ENCODE measurements around the gene GALNT9.
"Not testable (repeated sequence)": the region's sequence is repeated elsewhere in the genome, so short reads cannot be mapped to it uniquely, and the experiment has no call there.

GALNT9 gene

GRCh38 chr12:132258543-132258942 is 70.8 kb downstream of the GALNT9 start:
- no peak overlapping the region for H3K4me3 Mint-ChIP-seq
- no peak for ATAC-seq
- H3K9me3 Mint-ChIP-seq, result no peaks in the 10 kb centered on the region
- peaks cover 13% of the 10 kb centered on the region for H3K27me3 Mint-ChIP-seq
- DNase-seq, result no peak
- H3K4me1 Mint-ChIP-seq, result no peaks in the 10 kb centered on the region
- no peak overlapping the region for H3K27ac Mint-ChIP-seq

GRCh38 chr12:132257955-132258490 is 71.4 kb downstream of the GALNT9 start:
- peaks cover 13% of the 10 kb centered on the region for H3K27me3 Mint-ChIP-seq
- no peaks in the 10 kb centered on the region for H3K4me1 Mint-ChIP-seq
- DNase-seq (no peak), ATAC-seq (no peak)
- no peak overlapping the region for H3K4me3 Mint-ChIP-seq
- peak overlapping the region in 1 of 2 donors; percentile 45 for H3K27ac Mint-ChIP-seq
- no peaks in the 10 kb centered on the region for H3K9me3 Mint-ChIP-seq

GRCh38 chr12:132257206-132257954 is 72.0 kb downstream of the GALNT9 start:
- ATAC-seq, result peak; percentile 43
- Mint-ChIP-seq H3K4me1 (no peaks in the 10 kb centered on the region), H3K27ac (peak overlapping the region in 1 of 2 donors; percentile 74), H3K4me3 (no peak overlapping the region), H3K27me3 (peaks cover 13% of the 10 kb centered on the region), H3K9me3 (no peaks in the 10 kb centered on the region)
- DNase-seq, result no peak

- no peak overlapping the region for H3K27ac Mint-ChIP-seq
- ATAC-seq (no peak), DNase-seq (no peak)
- peaks cover 9% of the 10 kb centered on the region for H3K27me3 Mint-ChIP-seq
- H3K4me1 Mint-ChIP-seq, result no peaks in the 10 kb centered on the region
- no peaks in the 10 kb centered on the region for H3K9me3 Mint-ChIP-seq
- H3K4me3 Mint-ChIP-seq, result no peak overlapping the region
Observed at GRCh38 chr12:132256646-132257045, 72.7 kb downstream of the GALNT9 start.

- no peak for DNase-seq
- no peak overlapping the region for H3K4me3 Mint-ChIP-seq
- peak overlapping the region in 1 of 2 donors; percentile 25 for H3K27ac Mint-ChIP-seq
- no peaks in the 10 kb centered on the region for H3K9me3 Mint-ChIP-seq
- no peaks in the 10 kb centered on the region for H3K27me3 Mint-ChIP-seq
- no peak for ATAC-seq
- H3K4me1 Mint-ChIP-seq, result no peaks in the 10 kb centered on the region
Observed at GRCh38 chr12:132255642-132256041, 73.7 kb downstream of the GALNT9 start.

- Mint-ChIP-seq H3K27ac (no peak overlapping the region), H3K27me3 (peaks cover 6% of the 10 kb centered on the region), H3K9me3 (no peaks in the 10 kb centered on the region), H3K4me3 (no peak overlapping the region), H3K4me1 (no peaks in the 10 kb centered on the region)
- DNase-seq, result no peak
- no peak for ATAC-seq
Observed at GRCh38 chr12:132253698-132254480, 75.5 kb downstream of the GALNT9 start.

- H3K27ac Mint-ChIP-seq, H3K4me3 Mint-ChIP-seq, H3K9me3 Mint-ChIP-seq, DNase-seq, ATAC-seq, H3K4me1 Mint-ChIP-seq: not testable (repeated sequence)
- peaks cover 15% of the 10 kb centered on the region for H3K27me3 Mint-ChIP-seq
Observed at GRCh38 chr12:132252981-132253380, 76.4 kb downstream of the GALNT9 start.

GRCh38 chr12:132251741-132252490 is 77.5 kb downstream of the GALNT9 start:
- Mint-ChIP-seq H3K27ac (peak overlapping the region in 1 of 2 donors; percentile 82), H3K4me1 (no peaks in the 10 kb centered on the region), H3K27me3 (peaks cover 23% of the 10 kb centered on the region), H3K9me3 (no peaks in the 10 kb centered on the region), H3K4me3 (no peak overlapping the region)
- no peak for DNase-seq
- no peak for ATAC-seq

- Mint-ChIP-seq H3K27ac (no peak overlapping the region), H3K4me1 (no peaks in the 10 kb centered on the region), H3K9me3 (no peaks in the 10 kb centered on the region), H3K27me3 (peaks cover 23% of the 10 kb centered on the region), H3K4me3 (no peak overlapping the region)
- DNase-seq, result no peak
- ATAC-seq, result no peak
Observed at GRCh38 chr12:132251310-132251709, 78.1 kb downstream of the GALNT9 start.

GRCh38 chr12:132250707-132251106 is 78.7 kb downstream of the GALNT9 start:
- Mint-ChIP-seq H3K4me1 (no peaks in the 10 kb centered on the region), H3K4me3 (no peak overlapping the region), H3K27me3 (peaks cover 23% of the 10 kb centered on the region), H3K27ac (no peak overlapping the region), H3K9me3 (no peaks in the 10 kb centered on the region)
- ATAC-seq (no peak), DNase-seq (no peak)

- no peak for DNase-seq
- H3K9me3 Mint-ChIP-seq, result no peaks in the 10 kb centered on the region
- no peak for ATAC-seq
- no peak overlapping the region for H3K27ac Mint-ChIP-seq
- no peaks in the 10 kb centered on the region for H3K4me1 Mint-ChIP-seq
- H3K4me3 Mint-ChIP-seq, result no peak overlapping the region
- H3K27me3 Mint-ChIP-seq, result peaks cover 23% of the 10 kb centered on the region
Observed at GRCh38 chr12:132249689-132250478, 79.5 kb downstream of the GALNT9 start.

- no peak overlapping the region for H3K27ac Mint-ChIP-seq
- H3K4me3 Mint-ChIP-seq, result no peak overlapping the region
- ATAC-seq (no peak), DNase-seq (no peak)
- peaks cover 23% of the 10 kb centered on the region for H3K27me3 Mint-ChIP-seq
- H3K9me3 Mint-ChIP-seq, result no peaks in the 10 kb centered on the region
- H3K4me1 Mint-ChIP-seq, result peaks cover 4% of the 10 kb centered on the region
Observed at GRCh38 chr12:132248453-132249167, 80.8 kb downstream of the GALNT9 start.

GRCh38 chr12:132247718-132248452 is 81.5 kb downstream of the GALNT9 start:
- ATAC-seq, result no peak
- peaks cover 9% of the 10 kb centered on the region for H3K4me1 Mint-ChIP-seq
- no peaks in the 10 kb centered on the region for H3K9me3 Mint-ChIP-seq
- no peak for DNase-seq
- H3K27ac Mint-ChIP-seq, result no peak overlapping the region
- peaks cover 23% of the 10 kb centered on the region for H3K27me3 Mint-ChIP-seq
- no peak overlapping the region for H3K4me3 Mint-ChIP-seq
